Activated CD4-positive, CD25-positive, alpha-beta regulatory T cell (primary cell): ENCODE measurements around the gene ETV5.

Source experiments
- DNase-seq, 4 experiments: peaks; one replicate each; lab custom pipeline; 2025; lab: John Stamatoyannopoulos, UW

ETV5 gene

GRCh38 chr3:186095561-186096081 lies 13.3 kb downstream of the ETV5 start:
- no peak for DNase-seq

GRCh38 chr3:186094696-186095425 lies 14.0 kb downstream of the ETV5 start:
- no peak for DNase-seq

- DNase-seq, result no peak
Observed at GRCh38 chr3:186094271-186094670, 14.6 kb downstream of the ETV5 start.

GRCh38 chr3:186093271-186093900 lies 15.5 kb downstream of the ETV5 start:
- no peak for DNase-seq

GRCh38 chr3:186092360-186093070 lies 16.4 kb downstream of the ETV5 start:
- no peak for DNase-seq

GRCh38 chr3:186090901-186091300 lies 18.0 kb downstream of the ETV5 start:
- no peak for DNase-seq

- no peak for DNase-seq
Observed at GRCh38 chr3:186088335-186088734, 20.6 kb downstream of the ETV5 start.

GRCh38 chr3:186084264-186084663 lies 24.6 kb downstream of the ETV5 start:
- DNase-seq, result no peak

GRCh38 chr3:186083746-186084145 lies 25.1 kb downstream of the ETV5 start:
- no peak for DNase-seq

- no peak for DNase-seq
Observed at GRCh38 chr3:186082150-186082549, 26.7 kb downstream of the ETV5 start.

GRCh38 chr3:186081678-186082077 lies 27.2 kb downstream of the ETV5 start:
- DNase-seq, result no peak

GRCh38 chr3:186080849-186081438 lies 27.9 kb downstream of the ETV5 start:
- DNase-seq, result no peak

- no peak for DNase-seq
Observed at GRCh38 chr3:186079925-186080324, 29.0 kb downstream of the ETV5 start.

- no peak for DNase-seq
Observed at GRCh38 chr3:186077466-186077865, 31.4 kb downstream of the ETV5 start.

- DNase-seq, result no peak
Observed at GRCh38 chr3:186075931-186076567, 32.8 kb downstream of the ETV5 start.

- DNase-seq, result no peak
Observed at GRCh38 chr3:186075489-186075888, 33.4 kb downstream of the ETV5 start.

GRCh38 chr3:186073641-186074040 lies 35.2 kb downstream of the ETV5 start:
- DNase-seq, result no peak

GRCh38 chr3:186070996-186071395 lies 37.9 kb downstream of the ETV5 start:
- DNase-seq, result no peak

- no peak for DNase-seq
Observed at GRCh38 chr3:186070550-186070949, 38.3 kb downstream of the ETV5 start.

GRCh38 chr3:186070133-186070532 lies 38.8 kb downstream of the ETV5 start:
- DNase-seq, result no peak

GRCh38 chr3:186069199-186069598 lies 39.7 kb downstream of the ETV5 start:
- DNase-seq, result no peak

GRCh38 chr3:186068243-186068552 lies 40.7 kb downstream of the ETV5 start:
- DNase-seq, result no peak
